ENCODE results near the gene SCNN1G.

The SCNN1G gene

GRCh38 chr16:23182679-23183542 lies at the start of gene SCNN1G:
Gene SCNN1G (plus strand): TSS chr16:23182745. CDS start chr16:23186272, 3,527 bp downstream.
- no peaks in the 10 kb centered on the region for H3K36me3 ChIP-seq (ENCODE audit: low read depth)
- peaks cover 16% of the 10 kb centered on the region for H3K27me3 ChIP-seq (ENCODE audit: insufficient read depth, poor library complexity, severe bottlenecking)
- no peaks in the 10 kb centered on the region for H3K4me1 ChIP-seq (ENCODE audit: insufficient read depth, poor library complexity, severe bottlenecking)
- peak; percentile 53 for ATAC-seq (ENCODE audit: low read depth)
- H3K4me3 ChIP-seq (ENCODE audit: severe bottlenecking), result peak within 1 kb of the TSS; percentile 33
- no peak within 1 kb of the TSS for H3K27ac ChIP-seq (ENCODE audit: poor library complexity, severe bottlenecking)
- no peak for DNase-seq (ENCODE audit: low spot score)
- peak; percentile 79 for TF ChIP-seq CTCF (IDR thresholded peaks at IDR 0.05; ENCODE audit: poor library complexity, severe bottlenecking)
- H3K9me3 ChIP-seq (ENCODE audit: severe bottlenecking), result no peaks in the 10 kb centered on the region

GRCh38 chr16:23132775-23133463 lies 49.6 kb upstream of the SCNN1G start:
- DNase-seq (ENCODE audit: low spot score), result no peak
- Histone ChIP-seq H3K9me3 (ENCODE audit: severe bottlenecking) (peaks cover 6% of the 10 kb centered on the region), H3K36me3 (ENCODE audit: low read depth) (peaks cover 10% of the 10 kb centered on the region; the same call in 1 of the 2 replicates), H3K27me3 (ENCODE audit: insufficient read depth, poor library complexity, severe bottlenecking) (no peaks in the 10 kb centered on the region), H3K27ac (ENCODE audit: poor library complexity, severe bottlenecking) (no peak overlapping the region), H3K4me3 (ENCODE audit: severe bottlenecking) (no peak overlapping the region), H3K4me1 (ENCODE audit: insufficient read depth, poor library complexity, severe bottlenecking) (peaks cover 16% of the 10 kb centered on the region)
- peak; percentile 49; the same call in 2 of the 3 replicates for ATAC-seq (ENCODE audit: low read depth)
- no peak for TF ChIP-seq CTCF (IDR thresholded peaks at IDR 0.05; ENCODE audit: poor library complexity, severe bottlenecking)

- no peak overlapping the region for H3K4me3 ChIP-seq (ENCODE audit: severe bottlenecking)
- TF ChIP-seq CTCF (IDR thresholded peaks at IDR 0.05; ENCODE audit: poor library complexity, severe bottlenecking), result no peak
- H3K27me3 ChIP-seq (ENCODE audit: insufficient read depth, poor library complexity, severe bottlenecking), result no peaks in the 10 kb centered on the region
- peaks cover 16% of the 10 kb centered on the region for H3K4me1 ChIP-seq (ENCODE audit: insufficient read depth, poor library complexity, severe bottlenecking)
- DNase-seq (ENCODE audit: low spot score) (no peak), ATAC-seq (ENCODE audit: low read depth) (no peak)
- H3K9me3 ChIP-seq (ENCODE audit: severe bottlenecking), result peaks cover 6% of the 10 kb centered on the region
- H3K27ac ChIP-seq (ENCODE audit: poor library complexity, severe bottlenecking), result no peak overlapping the region
- H3K36me3 ChIP-seq (ENCODE audit: low read depth), result peaks cover 10% of the 10 kb centered on the region; the same call in 1 of the 2 replicates
Observed at GRCh38 chr16:23134274-23134673, 48.3 kb upstream of the SCNN1G start.

GRCh38 chr16:23137256-23137655 lies 45.3 kb upstream of the SCNN1G start:
- DNase-seq (ENCODE audit: low spot score) (no peak), ATAC-seq (ENCODE audit: low read depth) (no peak)
- Histone ChIP-seq H3K27me3 (ENCODE audit: insufficient read depth, poor library complexity, severe bottlenecking) (no peaks in the 10 kb centered on the region), H3K9me3 (ENCODE audit: severe bottlenecking) (peaks cover 6% of the 10 kb centered on the region), H3K36me3 (ENCODE audit: low read depth) (peaks cover 14% of the 10 kb centered on the region), H3K27ac (ENCODE audit: poor library complexity, severe bottlenecking) (no peak overlapping the region), H3K4me3 (ENCODE audit: severe bottlenecking) (no peak overlapping the region), H3K4me1 (ENCODE audit: insufficient read depth, poor library complexity, severe bottlenecking) (peaks cover 27% of the 10 kb centered on the region)
- TF ChIP-seq CTCF (IDR thresholded peaks at IDR 0.05; ENCODE audit: poor library complexity, severe bottlenecking), result no peak

All from RWPE2 (cell line).